Activated CD4-positive, alpha-beta T cell treated with anti-CD3 and anti-CD28 coated beads for 24 hours (primary cell): ENCODE data around the gene CYB5B.

ENCODE experiments used
- DNase-seq, 2 donors: peaks; one replicate each; pipeline ENCODE4 v3.0.0-alpha.2; 2020; ENCODE audit warnings: low read depth in 2 of 2

Gene CYB5B

DNA sequence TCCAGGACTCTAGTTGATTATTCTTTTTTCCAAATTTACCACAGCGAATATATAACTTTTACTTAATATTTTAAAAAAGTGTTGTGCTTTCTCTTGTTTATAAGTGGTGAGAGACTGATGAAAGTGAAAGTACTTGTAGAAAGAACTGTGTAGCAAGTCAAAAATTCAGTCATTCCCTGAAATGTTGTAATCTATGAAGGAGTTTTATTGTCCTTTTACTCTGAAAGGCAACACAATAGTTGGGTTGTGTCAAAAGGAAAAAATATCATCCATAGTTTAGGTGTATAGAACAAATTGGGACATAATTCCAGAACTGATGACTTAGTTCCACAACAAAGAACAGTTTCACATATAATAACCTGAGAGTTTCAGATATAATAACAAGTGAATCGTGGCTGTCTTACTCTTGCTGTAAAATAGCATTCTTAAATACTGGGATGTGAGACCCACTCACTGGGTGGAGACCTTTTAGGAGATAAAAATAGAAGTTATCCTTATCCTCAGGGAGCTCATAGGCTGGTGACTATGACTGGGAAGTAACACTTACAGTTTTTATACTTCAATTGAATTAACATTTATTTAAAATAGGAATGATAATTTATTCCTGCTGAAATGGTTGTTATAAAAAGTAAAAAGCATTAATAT lies 20.6 kb downstream of the CYB5B start:
- no peak for DNase-seq

DNA sequence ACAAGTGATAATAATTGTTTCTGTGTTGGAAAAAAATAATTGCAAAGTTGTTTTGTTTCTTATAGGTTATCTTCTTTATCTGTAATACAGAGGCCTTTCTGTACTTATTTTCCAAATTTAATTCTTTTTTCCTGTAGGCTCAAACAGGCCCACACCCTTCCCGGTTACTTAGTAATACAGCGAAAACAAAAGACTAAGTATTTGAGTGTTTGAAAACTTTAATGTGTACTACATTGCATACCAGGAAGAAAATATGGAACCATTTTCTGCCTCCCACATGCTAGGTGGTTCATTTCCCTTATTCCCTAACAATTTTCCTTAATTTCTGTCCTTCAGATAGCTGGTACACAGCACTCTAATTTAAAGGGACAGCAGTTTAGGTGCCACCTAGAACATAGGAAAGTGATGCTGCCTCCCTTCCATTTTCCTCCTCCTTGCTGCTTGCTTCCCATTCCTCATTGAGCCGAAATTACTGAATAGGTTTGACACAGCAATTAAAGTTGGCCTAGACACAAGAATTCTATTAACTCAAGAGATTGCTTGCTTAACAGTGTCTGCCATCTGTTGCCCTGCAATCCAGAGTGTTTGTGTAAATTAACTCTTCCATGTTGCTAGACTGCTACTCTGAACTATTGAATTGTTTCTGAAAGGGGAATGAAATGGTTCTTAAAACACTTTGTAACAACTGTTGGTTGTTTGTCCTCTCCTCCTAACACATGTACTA lies 24.2 kb downstream of the CYB5B start:
- no peak for DNase-seq

DNA sequence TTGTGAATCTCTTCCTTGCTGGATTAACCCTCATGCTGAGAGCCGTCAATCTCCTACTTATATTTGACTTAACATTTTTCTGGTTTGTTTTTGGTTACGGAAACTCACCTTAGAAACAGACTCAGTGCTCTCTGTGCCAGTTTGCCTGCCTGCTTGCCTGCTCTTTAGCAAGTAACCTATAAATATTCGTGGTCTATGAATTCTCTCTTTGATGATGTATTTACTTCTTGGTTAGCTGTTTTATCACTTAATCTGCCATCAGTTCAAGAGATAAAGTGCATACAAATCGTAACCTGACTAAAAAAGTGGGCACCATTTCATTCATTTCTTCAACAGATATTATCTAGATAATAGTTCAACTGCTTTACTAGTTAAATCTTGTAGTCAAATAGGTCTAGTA lies 26.7 kb downstream of the CYB5B start:
- DNase-seq: no peak

DNA sequence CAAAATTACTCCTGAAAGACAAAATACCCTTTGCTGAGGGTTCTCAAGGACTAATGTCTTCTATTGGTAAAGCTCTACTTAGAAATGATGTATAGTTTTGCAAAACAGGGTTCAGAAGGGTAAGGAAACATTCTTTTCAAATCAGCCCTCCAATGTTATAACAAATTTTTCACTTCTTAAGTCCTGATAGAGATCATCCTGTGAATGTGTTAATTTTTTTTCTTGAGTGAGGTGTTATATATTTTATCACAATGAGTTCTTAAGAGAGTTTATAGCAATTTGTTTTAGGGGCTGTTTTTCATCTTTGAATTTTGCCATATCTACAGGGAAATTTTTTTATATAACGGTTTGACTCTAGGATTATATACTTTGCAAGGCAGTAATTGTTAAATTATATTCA lies 29.5 kb downstream of the CYB5B start:
- DNase-seq: no peak

DNA sequence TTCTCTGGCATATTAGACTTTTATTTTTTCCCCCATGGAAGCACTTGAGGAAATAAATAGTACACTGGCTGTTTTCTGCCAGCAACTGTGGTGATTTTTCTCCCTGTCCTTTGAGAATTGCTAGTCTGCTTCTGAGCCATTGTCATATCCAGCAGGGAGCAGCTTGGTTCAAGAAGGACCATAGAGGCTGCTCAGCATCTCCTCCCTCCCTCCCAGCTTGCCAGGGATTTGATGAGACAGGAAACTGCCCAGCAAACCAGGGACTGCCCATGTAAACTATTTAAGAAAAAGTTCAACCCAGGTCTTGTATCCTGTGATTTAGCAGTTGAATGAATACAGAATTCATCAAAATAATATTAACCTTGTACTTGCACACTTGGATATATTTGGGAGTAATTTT lies 39.5 kb downstream of the CYB5B start:
- no peak for DNase-seq

DNA sequence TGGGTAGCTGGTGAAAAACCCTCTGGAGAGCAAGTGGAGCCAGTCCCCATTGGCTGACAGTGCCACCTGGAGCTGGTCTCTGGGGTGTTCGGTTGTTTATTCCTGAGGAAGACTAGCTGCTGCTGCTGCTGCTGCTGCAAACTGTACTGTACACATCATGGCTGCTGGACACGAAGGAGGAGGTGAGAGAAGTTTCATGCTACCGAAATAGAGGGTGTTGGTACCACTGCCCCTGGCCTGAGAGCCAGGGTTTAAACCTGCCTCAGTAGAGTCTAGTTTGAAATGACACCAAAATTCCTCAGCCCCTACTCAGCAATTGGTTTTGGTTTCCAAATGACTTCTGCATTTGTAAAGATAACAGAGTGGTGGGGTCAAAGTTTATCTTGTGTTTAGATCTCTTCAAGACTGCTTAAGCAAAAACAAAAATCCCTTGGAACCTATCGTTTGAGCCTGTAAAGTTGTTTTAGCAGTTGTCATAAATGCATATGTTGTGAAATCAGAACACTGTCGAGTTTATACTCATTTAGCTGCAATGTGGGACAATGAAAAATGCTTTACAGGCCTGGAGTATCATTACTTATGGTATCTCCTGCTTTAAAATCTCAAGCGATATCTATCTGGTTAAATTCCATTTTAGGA lies 40.8 kb downstream of the CYB5B start:
- DNase-seq: no peak

DNA sequence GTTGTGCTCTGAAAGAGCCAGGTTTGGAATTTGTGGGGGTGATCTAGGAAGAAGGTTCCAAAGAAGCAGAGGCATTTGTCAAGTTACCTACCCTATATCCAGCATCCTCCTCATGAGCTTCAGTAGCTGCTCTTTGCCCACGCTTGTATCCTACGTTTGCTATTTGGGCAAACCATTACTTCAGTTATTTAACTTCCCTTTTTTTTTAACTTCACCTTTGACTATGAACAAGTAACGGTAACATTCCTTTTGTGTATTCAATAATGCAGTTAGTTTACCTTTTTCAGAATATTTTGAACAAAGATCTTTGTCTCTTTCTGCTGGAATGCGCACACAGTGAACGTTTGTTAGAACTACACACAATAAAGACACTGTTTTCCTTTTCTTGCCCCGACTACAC lies 41.5 kb downstream of the CYB5B start:
- no peak for DNase-seq

DNA sequence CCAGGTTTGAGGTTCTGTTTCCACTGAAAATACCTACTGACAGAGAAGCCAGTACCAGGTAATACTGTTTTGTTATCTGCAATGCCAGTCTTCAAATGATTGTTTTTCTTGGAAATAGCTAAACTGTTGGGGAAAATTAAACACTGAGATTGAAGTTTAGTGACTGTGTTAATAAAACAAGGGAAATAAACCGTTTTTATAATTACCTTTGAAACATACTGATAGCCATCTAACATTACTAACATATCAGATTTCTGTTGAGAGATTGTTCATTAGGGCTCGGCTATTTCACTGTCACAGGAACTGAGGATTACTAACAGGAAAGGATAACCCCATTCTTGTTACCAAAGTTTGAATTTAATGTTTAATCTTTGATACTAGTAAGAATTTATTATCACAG lies 42.1 kb downstream of the CYB5B start:
- DNase-seq: no peak

DNA sequence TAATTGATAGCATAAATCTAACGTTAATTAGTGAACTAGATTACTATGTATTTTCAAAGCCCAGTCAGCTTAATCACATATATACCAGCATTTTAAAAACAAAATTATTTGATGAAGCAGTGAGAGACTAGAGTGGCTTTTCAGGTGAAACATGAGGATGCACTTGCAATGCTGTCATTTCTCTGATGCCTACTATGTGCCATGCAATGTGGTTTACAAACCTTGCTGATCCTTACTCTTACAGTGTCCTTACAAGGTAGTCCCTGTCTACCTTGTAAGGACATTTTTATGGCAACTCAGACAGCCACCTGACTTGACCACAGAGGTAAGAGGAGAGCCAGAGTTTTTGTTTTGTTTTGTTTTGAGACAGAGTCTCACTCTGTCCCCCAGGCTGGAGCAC lies 42.7 kb downstream of the CYB5B start:
- no peak for DNase-seq

DNA sequence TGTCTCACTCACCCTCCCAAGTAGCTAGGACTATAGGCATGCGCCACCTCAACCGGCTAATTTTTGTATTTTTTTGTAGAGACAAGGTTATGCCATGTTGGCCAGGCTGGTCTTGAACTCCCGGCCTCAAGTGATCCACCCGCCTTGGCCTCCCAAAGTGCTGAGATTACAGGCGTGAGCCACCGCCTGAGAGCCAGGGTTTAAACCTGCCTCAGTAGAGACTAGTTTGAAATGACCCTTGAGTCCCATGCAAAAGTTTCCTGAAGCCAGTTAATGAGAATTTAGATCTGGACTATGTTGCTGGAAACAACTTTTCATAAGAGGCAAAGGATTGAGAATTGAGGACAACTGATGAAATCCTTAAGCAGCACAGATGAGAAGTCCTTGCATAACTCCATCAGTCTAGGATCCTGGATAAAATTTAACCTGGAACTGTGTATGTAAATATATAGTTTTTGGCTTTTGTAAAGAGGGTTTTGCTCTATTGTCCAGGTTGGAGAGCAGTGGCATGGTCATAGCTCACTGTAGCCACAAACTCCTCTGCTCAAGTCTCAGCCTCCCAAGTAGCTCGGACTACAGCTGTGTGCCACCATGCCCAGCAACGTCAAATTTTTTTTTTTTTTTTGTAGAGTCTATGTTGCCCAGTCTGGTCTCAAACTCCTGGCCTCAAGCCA lies 43.2 kb downstream of the CYB5B start:
- no peak for DNase-seq

DNA sequence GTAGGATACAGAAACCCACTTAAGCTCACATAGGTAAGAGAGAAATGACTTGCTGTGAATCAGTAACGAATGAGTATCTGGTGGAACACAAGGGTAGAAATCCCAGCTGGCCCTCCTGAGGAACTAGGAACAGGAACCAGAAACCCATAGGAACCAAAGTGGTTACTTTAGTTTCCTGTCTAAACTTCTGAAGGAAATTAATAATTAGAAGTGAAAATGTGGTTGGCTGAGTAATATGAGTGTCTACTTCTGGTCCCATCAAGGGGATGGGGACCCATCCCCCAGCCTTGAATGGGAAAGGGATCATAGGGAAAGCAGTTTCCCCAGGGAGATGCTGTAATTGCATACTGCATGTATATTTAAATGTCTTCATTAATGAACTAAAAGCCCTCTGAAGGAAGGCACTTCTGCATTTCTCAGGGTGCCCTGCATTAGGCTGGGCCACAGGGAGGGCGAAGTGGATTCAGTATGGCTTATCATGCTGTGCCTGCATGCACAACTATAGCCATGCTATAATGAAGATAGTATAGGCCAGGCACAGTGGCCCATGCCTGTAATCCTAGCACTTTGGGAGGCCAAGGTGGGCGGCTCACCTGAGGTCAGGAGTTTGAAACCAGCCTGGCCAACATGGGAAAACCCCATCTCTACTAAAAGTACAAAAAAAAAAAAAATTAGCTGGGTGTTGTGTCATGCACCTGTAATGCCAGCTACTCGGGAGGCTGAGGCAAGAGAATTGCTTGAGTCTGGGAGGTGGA lies 45.6 kb downstream of the CYB5B start:
- DNase-seq: peak in 1 of 2 donors; percentile 19

DNA sequence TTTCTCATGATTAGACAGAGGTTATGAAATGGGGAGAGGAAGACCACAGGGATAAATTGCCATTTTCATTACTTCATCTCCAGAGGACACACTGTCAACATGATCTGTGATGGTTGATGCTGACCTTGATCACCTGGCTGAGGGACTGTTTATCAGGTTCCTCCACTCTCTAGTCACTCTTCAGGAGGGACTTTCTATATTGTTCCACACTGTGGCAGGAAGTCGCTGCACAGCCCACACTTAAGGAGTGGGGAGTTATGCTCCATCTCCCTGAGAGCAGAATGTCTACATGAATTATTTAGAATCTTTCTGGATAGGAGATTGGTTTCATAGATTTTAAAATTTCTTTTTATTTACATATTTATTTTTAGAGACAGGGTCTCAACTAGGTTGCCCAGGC lies 46.7 kb downstream of the CYB5B start:
- no peak for DNase-seq

DNA sequence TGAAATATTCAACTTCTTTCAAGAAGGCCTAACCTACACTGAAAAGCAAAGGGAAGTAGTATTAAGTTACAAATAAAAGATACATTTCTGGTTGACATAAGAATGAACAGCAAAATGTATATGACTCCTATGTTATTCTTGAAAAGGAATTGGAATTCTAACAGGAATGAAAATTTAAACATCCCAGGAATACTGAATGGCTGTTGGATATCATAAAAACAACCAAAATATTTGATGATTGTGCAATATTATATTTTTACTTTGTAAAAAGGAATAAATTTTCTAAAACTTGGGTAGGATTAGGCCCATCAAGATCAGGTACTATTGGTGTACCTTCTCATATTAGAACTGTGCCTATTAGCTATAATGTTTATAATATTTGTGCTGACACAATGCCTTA lies 50.0 kb downstream of the CYB5B start:
- DNase-seq: no peak

DNA sequence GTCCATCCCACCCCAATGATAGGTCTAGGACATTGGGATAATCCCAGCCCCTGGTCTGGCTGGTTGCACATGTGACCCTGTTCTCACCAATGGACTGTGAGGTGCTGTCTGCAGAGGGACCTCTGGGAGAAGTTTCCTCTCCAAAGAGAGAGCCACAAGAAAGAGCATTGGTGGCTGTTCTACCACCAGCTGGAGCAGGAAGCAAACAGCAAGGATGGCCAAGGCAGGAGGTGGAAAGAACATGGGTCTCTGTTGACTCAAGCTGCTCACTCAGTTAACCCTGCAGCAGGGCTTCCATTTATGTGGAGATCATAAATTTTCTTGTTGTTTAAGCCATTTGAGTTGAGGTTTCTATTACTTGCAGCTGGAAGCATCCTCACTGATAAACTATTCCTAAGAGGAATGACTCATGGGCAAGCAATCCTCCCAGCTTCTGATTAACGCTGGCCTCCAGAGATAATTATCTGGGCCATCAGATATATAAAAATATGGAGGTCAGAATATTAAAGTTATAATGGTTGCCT lies 52.6 kb downstream of the CYB5B start:
- no peak for DNase-seq

DNA sequence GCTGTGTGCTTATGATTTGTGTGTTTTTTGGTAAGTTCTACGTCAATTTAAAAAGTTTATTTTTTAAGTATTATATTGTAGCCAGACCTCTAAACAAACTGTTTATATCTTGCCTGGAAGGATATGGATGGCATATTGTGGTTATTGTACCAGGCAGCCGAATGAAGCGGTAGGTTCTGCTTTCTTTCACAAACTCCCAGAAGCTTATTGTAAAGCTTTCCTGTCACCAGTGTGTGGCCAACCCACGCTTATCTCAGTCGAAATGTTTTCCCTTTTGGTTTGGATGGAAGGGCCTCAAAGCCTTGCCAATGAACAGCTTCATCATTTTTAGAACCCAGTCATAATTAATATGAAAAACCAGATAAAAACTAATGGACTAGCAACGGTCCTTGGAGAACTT lies 53.1 kb downstream of the CYB5B start:
- DNase-seq: no peak

DNA sequence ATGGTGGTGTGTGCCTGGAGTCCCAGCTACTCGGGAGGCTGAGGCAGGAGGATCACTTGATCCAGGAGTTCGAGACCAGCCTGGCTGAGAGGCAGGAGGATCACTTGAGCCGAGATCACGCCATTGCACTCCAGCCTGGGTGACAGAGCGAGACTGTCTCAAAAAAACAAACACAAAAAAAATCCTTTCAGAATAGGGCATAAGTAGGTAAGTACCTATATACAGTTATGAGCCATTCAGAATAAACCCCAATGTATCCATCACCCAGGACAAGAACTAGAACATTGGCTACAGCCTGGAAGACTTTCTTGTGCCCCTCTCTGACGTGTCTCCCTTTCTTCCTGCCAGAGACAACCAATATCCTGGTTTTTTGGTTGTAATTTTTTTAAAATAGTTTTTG lies 54.3 kb downstream of the CYB5B start:
- DNase-seq: no peak

DNA sequence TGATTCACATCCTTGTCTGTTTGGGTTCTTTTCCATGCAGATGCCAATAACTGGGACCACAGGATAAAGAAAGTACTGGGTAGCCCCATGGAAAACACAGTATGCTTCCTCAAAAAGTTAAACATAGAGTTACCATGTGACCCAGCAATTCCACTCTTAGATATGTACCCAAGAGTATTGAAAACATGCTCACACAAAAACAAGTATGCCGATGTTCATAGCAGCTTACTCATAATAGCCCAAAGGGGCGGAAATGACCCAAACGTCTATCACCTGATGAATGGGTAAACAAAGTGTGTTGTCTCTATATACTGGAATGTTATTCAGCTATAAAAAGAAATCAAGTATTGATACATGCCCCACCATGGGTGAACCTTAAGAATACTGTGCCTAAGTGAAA lies 55.4 kb downstream of the CYB5B start:
- no peak for DNase-seq

DNA sequence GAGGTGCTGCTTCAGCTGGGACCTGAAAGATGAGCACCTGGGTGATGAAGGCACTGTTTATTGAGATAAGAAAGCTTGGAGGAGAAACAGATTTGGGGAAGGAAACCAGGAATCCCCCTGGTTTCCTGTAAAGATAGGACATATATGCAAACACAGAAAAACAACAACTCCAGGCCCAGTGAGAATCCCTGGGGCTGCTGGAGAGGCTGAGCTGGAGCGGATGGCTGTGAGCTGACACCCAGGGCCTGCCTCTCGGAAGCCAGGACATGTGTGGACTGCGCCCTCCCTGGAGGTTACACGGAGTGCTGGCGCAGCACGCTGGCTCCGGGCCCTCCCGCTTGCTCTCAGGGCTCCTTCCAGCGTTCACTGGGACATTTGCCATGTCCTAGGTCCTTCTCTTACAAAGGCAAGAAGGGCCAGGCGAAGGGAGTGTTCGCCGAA lies 57.5 kb downstream of the CYB5B start:
- DNase-seq: no peak

DNA sequence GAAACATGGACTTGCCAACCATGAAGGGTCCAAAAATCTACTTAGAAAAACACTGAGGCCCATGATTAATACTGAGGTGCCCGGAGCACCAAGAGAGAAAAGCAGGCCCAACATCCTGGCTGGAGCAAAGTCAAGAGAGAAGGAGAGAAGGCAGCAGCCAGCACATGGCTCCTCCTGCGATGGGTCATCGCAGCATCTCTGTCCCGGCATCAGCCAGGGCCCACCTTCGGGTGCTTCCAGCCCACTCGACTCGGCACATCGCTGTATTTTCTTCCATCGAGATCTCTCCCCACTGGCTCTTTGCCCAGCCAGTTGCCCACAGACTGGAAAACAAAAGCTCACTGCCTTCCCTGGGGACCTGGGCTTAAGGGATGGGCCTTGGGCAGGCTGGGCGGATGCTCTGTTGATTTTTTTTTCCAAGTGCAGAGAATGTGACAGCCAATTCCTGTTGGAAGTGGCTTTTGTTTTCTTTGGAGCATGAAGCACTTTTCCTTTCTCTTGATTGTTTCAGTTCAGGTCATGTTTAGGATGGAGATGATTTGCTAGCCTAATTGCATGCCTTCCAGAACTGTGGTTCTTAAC lies 58.1 kb downstream of the CYB5B start:
- no peak for DNase-seq

DNA sequence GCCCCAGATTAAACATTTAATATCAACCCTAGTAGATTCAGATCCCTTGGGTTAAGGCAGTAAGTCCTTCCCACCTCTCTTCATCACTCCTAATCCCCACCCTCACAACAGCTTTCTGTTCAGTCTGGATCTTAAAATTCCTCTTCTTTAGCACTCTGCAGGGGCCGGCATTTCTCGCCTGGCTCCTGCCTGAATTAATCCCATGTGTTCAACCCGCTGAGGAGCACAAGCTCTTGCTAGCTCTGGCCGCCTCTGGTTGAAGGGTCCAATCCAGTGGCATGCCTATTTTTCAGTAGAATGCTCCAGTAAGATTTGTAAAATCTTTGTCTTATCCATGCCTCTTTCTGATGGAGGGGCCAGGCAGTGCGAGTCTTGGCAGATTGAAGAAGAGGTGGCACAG lies 59.2 kb downstream of the CYB5B start:
- DNase-seq: no peak

DNA sequence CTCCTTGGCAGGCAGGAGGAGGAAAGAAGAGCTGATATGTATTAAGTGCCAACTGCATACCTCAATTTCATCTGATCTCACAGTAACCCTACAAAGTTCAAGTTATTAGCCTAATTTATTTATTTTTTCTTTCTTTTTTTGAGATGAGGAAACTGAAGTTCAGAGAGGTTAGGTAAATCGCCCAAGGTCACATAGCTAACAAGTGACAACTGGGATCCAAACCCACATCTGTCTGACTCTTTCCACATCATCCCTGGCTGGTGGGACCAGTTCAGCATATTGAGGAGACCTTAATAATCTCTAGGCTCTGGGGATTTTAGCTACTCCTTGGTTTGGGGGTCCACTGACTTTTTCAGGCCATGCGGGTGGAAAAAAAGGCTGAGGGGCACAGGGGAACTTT lies 60.9 kb downstream of the CYB5B start:
- DNase-seq: no peak
